Gastrocnemius medialis (tissue), 4 donors: ENCODE results near the gene CNTD1.

Experiments used
- CTCF ChIP-seq, 5 experiments: fragments of 450-650 bp in 3 of 5; fragments of 200-600 bp in 2 of 5; sonication (generic) in 2 of 5; IDR thresholded peaks in 4 of 5; conservative IDR thresholded peaks in 1 of 5; 1 replicate in 4 of 5; 2 replicates in 1 of 5; pipeline ENCODE4 v1.5.1; 2016 to 2019; ENCODE audit warnings: antibody characterized with exemption in 5 of 5, mild to moderate bottlenecking in 3 of 5, moderate library complexity in 3 of 5
- POLR2A ChIP-seq, 2 donors: fragments of 450-650 bp; IDR thresholded peaks; one replicate each; pipeline ENCODE4 v1.6.1; 2017; ENCODE audit warnings: antibody characterized with exemption in 2 of 2, mild to moderate bottlenecking in 2 of 2, moderate library complexity in 2 of 2

DNA sequence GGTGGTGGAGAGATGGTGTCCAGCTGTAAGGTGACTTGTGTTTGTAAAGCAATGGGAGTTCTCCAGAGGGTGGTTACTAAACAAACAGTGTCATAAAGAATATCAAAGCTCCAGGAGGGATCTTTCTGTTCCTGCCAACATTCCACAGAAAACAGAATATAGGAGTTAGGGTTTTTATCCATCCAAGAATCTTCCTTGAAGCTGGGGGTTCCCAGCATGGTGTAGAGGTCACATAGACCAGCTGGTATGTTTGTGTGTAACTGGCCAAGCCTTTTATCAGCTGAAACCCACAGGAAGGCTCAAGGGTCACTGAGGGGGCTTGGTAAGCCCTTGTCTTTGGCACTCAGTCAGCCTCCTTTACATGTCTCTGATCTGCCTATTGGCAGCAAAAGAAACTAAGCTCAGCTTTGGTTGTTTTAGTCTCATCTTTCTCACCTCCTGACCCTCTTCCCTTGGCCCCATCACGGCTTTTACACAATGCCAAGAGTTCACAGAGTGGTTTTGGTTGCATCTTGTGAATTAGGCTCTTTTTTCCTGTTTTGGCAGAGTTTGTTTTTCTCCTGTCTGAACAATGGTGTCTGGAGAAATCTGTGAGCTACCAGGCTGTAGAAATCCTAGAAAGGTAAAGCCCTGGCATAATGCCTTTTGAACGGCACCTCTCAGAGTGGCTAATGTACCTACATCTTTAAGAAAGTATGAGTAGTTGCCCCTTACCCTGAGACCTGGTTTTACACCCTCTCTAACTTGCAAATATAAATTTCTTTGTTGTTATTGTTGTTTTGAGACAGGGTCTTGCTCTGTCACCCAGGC is 4.6 kb downstream of the CNTD1 start:
- TF ChIP-seq CTCF (IDR thresholded peaks at IDR 0.05 in 4 of 5, conservative IDR thresholded peaks at IDR 0.05 in 1 of 5): no peak
- no peak for TF ChIP-seq POLR2A (IDR thresholded peaks at IDR 0.05)
